ENCODE data around the gene NPAS3.

The NPAS3 gene

GRCh38 chr14:33756833-33757232, 818.2 kb downstream of the NPAS3 start:
- no peak for DNase-seq (ENCODE audit: low read depth)

- DNase-seq (ENCODE audit: low read depth): no peak
Observed at GRCh38 chr14:33758547-33758946, 819.9 kb downstream of the NPAS3 start.

- no peak for DNase-seq (ENCODE audit: low read depth)
Observed at GRCh38 chr14:33762161-33762851, 823.6 kb downstream of the NPAS3 start.

GRCh38 chr14:33764876-33765650, 826.4 kb downstream of the NPAS3 start:
- no peak for DNase-seq (ENCODE audit: low read depth)

- no peak for DNase-seq (ENCODE audit: low read depth)
Observed at GRCh38 chr14:33767586-33768457, 829.1 kb downstream of the NPAS3 start.

- DNase-seq (ENCODE audit: low read depth): no peak
Observed at GRCh38 chr14:33768458-33768830, 829.8 kb downstream of the NPAS3 start.

GRCh38 chr14:33773205-33774030, 834.7 kb downstream of the NPAS3 start:
- no peak for DNase-seq (ENCODE audit: low read depth)

GRCh38 chr14:33774161-33774560, 835.5 kb downstream of the NPAS3 start:
- no peak for DNase-seq (ENCODE audit: low read depth)

- no peak for DNase-seq (ENCODE audit: low read depth)
Observed at GRCh38 chr14:33774723-33775470, 836.2 kb downstream of the NPAS3 start.

GRCh38 chr14:33776871-33777270, 838.2 kb downstream of the NPAS3 start:
- DNase-seq (ENCODE audit: low read depth): no peak

GRCh38 chr14:33777681-33778080, 839.0 kb downstream of the NPAS3 start:
- DNase-seq (ENCODE audit: low read depth): no peak

- DNase-seq (ENCODE audit: low read depth): no peak
Observed at GRCh38 chr14:33780035-33780434, 841.4 kb downstream of the NPAS3 start.

- DNase-seq (ENCODE audit: low read depth): no peak
Observed at GRCh38 chr14:33781236-33781635, 842.6 kb downstream of the NPAS3 start.

- no peak for DNase-seq (ENCODE audit: low read depth)
Observed at GRCh38 chr14:33782923-33783322, 844.2 kb downstream of the NPAS3 start.

- no peak for DNase-seq (ENCODE audit: low read depth)
Observed at GRCh38 chr14:33786091-33786825, 847.6 kb downstream of the NPAS3 start.

GRCh38 chr14:33788161-33788560, 849.5 kb downstream of the NPAS3 start:
- no peak for DNase-seq (ENCODE audit: low read depth)

GRCh38 chr14:33790996-33791395, 852.3 kb downstream of the NPAS3 start:
- no peak for DNase-seq (ENCODE audit: low read depth)

- no peak for DNase-seq (ENCODE audit: low read depth)
Observed at GRCh38 chr14:33792009-33792719, 853.5 kb downstream of the NPAS3 start.

- DNase-seq (ENCODE audit: low read depth): peak; percentile 12
Observed at GRCh38 chr14:33792720-33793368, 854.2 kb downstream of the NPAS3 start.
